ENCODE data around the gene GLMN. TPM values are rescaled to one million over a fixed set of nuclear protein-coding genes. Genes with fewer than 3 reads are reported as not detected.

The GLMN gene, protein sequence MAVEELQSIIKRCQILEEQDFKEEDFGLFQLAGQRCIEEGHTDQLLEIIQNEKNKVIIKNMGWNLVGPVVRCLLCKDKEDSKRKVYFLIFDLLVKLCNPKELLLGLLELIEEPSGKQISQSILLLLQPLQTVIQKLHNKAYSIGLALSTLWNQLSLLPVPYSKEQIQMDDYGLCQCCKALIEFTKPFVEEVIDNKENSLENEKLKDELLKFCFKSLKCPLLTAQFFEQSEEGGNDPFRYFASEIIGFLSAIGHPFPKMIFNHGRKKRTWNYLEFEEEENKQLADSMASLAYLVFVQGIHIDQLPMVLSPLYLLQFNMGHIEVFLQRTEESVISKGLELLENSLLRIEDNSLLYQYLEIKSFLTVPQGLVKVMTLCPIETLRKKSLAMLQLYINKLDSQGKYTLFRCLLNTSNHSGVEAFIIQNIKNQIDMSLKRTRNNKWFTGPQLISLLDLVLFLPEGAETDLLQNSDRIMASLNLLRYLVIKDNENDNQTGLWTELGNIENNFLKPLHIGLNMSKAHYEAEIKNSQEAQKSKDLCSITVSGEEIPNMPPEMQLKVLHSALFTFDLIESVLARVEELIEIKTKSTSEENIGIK
- 6.5 and 7.0 TPM in 2 replicates for total RNA-seq

DNA sequence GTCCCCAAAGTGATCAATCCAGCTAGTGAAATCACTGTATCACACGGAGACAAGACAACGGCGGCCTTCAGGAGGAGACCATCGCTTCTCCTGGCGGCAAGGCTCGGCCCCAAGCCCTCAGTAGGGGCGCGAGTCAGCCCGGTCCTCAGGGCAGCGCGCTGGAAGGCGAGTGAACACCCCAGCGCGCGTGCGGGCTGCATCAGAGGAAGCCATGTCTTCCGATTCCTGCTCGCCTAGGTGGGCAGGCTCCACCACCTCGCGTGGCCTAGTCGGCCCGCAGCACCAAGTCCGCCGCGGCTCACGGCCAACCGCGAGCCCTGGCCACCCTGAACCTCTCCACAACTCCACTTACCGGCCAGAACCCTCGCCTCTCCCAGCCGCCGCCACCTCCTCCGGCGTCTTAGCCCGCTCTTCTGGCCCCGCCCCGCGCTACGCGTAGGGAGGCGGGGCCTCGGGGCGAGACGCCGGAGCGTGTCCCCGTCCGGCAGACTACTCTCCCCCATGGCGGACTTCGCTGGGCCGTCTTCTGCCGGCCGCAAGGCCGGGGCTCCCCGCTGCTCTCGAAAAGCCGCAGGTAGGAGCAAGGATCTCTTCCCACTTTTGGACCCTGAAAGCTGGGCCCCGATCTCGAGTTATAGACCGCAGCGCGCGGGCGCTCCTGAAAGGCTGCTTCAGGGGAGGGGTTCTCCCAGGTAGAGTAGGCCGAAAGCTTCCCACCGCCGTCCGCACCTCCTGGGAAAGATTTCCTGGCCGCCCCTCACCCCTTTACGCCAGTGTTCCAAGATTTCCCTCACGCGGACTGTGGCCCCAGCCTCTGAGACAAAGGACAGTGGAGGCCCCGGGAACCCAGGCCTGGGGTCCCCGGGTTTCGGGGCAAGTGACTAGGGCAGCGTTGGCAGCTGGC, at the start of gene GLMN, which contains the start of gene RPAP2:
Gene GLMN (minus strand): TSS at position 415 of the 904 bp plus-strand sequence. CDS start 988 bp downstream, outside the sequence.
Gene RPAP2 (plus strand): TSS at position 487 of the 904 bp plus-strand sequence. CDS start 15 bp downstream, at position 502.

GRCh38 chr1:92217721-92218120, 81.1 kb downstream of the GLMN start, which contains the start of gene C1orf146:
Gene C1orf146 (plus strand): TSS chr1:92217915. CDS start chr1:92231421, 13,506 bp downstream.

Other genes starting within 250 kb of the GLMN start
- gene SETSIP, start 223.6 kb downstream of the GLMN start, total RNA-seq, result 0.40 and 0.44 TPM in 2 replicates
- gene BTBD8, start 218.6 kb downstream of the GLMN start, total RNA-seq, result 3.7 and 4.0 TPM in 2 replicates
- not detected in 2 replicates for gene C1orf146, start 81.1 kb downstream of the GLMN start, total RNA-seq
- 3.8 and 9.0 TPM in 2 replicates for gene RPAP2, start 72 bp upstream of the GLMN start, total RNA-seq
- gene GFI1, start 187.9 kb upstream of the GLMN start, total RNA-seq, result 0.13 and 0.19 TPM in 2 replicates